VCaP (cell line): ENCODE data around the gene ATP2C2.
A peak's percentile ranks its signal among the peaks of the same experiment; 100 is the strongest.

Experiments
- H3K27ac ChIP-seq: fragments of 450-650 bp; 2 replicates; pipeline ENCODE4 v1.5.1; 2017
- CTCF ChIP-seq: fragments of 450-650 bp; conservative IDR thresholded peaks from 2 replicates; pipeline ENCODE4 v1.5.1; 2017; ENCODE audit warnings: mild to moderate bottlenecking, moderate library complexity

The ATP2C2 gene

GRCh38 chr16:84408856-84409255 lies 40.5 kb downstream of the ATP2C2 start:
- no peak for TF ChIP-seq CTCF
- peak overlapping the region; percentile 82 for H3K27ac ChIP-seq

- peak overlapping the region; percentile 82 for H3K27ac ChIP-seq
Measured at GRCh38 chr16:84410361-84411138, 42.2 kb downstream of the ATP2C2 start.

GRCh38 chr16:84411768-84412167 lies 43.4 kb downstream of the ATP2C2 start:
- no peak for TF ChIP-seq CTCF
- peak overlapping the region; percentile 82; the same call in 1 of the 2 replicates for H3K27ac ChIP-seq

More at GRCh38 chr16:84410361-84411138, 42.2 kb downstream of the ATP2C2 start:
- TF ChIP-seq CTCF = no peak

- H3K27ac ChIP-seq = no peak overlapping the region
- no peak for TF ChIP-seq CTCF
Measured at GRCh38 chr16:84412262-84412661, 43.9 kb downstream of the ATP2C2 start.

- no peak for TF ChIP-seq CTCF
- no peak overlapping the region for H3K27ac ChIP-seq
Measured at GRCh38 chr16:84413244-84414004, 45.1 kb downstream of the ATP2C2 start.

- TF ChIP-seq CTCF = no peak
- no peak overlapping the region for H3K27ac ChIP-seq
Measured at GRCh38 chr16:84414789-84415326, 46.5 kb downstream of the ATP2C2 start.
